ENCODE measurements around the gene KCNH3.
A peak's percentile ranks its signal among the peaks of the same experiment; 100 is the strongest.
"Not testable (repeated sequence)": the region's sequence is repeated elsewhere in the genome, so short reads cannot be mapped to it uniquely, and the experiment has no call there.

Gene KCNH3

DNA sequence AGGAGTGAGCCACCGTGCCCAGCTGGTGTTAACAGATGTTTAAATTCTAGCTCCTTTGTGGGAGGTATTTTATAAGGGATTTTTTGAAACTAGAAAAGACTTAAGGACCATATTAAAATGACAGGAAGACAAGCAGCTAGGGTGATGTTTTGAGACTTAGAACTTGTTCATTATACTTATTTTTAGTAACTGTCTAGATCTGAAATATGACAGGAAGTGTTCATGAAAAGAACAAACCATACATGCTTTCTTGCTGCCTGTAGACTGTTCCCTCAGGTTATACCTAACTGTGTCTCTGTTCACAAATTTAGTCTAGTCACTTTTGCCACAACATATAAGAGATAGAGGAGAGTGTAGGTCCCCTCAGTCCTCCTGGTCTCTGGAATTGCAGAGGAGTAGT is 36.9 kb upstream of the KCNH3 start:
- no peak for DNase-seq (ENCODE audit: extremely low read depth, low read depth)
- TF ChIP-seq, protein P1, sequence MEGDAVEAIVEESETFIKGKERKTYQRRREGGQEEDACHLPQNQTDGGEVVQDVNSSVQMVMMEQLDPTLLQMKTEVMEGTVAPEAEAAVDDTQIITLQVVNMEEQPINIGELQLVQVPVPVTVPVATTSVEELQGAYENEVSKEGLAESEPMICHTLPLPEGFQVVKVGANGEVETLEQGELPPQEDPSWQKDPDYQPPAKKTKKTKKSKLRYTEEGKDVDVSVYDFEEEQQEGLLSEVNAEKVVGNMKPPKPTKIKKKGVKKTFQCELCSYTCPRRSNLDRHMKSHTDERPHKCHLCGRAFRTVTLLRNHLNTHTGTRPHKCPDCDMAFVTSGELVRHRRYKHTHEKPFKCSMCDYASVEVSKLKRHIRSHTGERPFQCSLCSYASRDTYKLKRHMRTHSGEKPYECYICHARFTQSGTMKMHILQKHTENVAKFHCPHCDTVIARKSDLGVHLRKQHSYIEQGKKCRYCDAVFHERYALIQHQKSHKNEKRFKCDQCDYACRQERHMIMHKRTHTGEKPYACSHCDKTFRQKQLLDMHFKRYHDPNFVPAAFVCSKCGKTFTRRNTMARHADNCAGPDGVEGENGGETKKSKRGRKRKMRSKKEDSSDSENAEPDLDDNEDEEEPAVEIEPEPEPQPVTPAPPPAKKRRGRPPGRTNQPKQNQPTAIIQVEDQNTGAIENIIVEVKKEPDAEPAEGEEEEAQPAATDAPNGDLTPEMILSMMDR (IDR thresholded peaks at IDR 0.05; ENCODE audit: low read depth, low read length) = no peak

DNA sequence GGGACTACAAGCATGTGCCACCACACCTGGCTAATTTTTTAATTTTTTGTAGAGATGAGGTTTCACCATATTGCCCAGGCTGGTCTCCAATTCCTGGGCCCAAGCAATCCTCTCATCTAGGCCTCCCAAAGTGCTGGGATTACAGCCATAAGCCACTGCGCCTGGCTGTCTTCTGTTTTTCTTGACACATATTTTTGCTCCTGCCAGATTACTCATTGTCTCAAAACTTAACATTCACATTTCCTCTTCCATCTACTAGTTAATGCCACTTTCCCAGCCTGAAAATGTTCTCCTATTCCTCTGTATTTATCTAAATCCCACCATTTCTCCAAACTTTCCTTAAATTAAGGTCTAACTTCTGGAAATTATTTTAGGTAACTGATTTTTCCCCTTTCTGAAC is 36.2 kb upstream of the KCNH3 start:
- DNase-seq (ENCODE audit: extremely low read depth, low read depth) = no peak
- TF ChIP-seq, protein P1 (IDR thresholded peaks at IDR 0.05; ENCODE audit: low read depth, low read length) = no peak

DNA sequence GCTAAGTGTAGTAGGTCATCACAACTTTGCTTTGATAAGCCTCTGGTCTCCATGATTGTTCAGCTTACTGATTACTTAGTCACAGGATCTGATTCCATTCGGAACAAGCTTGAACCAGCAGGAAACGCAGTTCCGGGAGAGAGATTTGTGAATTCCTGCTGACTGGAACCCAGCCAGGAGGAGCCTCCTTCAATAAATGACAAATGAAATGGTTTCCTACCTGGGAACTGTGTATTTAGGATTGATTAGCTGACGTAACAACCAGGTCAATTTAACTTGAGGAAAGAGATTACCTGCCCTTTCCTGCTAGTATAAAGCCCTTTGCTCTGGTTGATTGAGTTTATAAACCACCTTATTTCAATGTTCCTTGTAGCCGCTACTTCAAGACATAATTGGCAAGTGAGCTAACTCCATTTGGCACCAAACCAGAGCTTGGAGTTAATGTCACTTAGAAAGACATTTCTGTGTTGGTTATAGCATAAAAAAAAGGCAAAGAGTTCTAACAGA is 35.1 kb upstream of the KCNH3 start:
- DNase-seq (ENCODE audit: extremely low read depth, low read depth) = no peak
- TF ChIP-seq, protein P1 (IDR thresholded peaks at IDR 0.05; ENCODE audit: low read depth, low read length) = no peak

DNA sequence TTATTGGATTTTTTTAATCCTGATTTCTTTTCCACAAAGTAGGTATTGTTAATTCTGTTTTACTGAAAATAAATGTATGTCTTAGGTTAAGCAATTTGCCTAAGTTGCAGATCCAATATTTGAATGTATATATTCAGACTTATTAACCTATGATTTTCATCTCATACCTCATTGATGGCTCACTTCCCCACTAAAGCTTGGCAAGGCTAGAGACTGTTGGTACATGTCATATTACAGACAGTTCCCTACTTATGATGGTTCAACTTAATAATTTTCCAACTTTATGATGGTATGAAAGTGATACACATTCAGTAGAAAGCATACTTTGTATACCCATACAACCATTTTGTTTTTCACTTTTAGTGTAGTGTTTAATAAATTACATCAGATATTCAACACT is 33.2 kb upstream of the KCNH3 start:
- DNase-seq (ENCODE audit: extremely low read depth, low read depth) = no peak
- TF ChIP-seq, protein P1 (IDR thresholded peaks at IDR 0.05; ENCODE audit: low read depth, low read length) = no peak

DNA sequence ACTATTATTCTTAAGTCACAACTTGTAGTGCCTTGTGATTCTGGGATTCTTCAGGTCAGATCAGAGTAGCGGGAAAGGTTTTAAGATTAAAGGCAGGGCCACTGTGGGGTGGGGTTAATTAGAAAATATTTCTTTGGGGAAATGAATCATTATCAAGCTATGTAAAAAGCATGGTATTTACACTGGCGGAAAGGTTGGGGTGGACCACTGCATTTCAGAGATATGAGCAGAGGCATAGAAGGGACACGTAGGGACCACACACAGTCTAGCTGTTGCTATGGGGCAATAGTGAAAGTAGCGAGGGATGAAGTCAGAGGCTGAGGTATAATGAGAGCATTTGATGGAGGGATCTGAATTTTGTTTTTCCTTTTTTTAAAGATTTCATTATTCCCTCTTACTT is 31.7 kb upstream of the KCNH3 start:
- TF ChIP-seq, protein P1 (IDR thresholded peaks at IDR 0.05; ENCODE audit: low read depth, low read length) = no peak
- peak; percentile 20 for DNase-seq (ENCODE audit: extremely low read depth, low read depth)

DNA sequence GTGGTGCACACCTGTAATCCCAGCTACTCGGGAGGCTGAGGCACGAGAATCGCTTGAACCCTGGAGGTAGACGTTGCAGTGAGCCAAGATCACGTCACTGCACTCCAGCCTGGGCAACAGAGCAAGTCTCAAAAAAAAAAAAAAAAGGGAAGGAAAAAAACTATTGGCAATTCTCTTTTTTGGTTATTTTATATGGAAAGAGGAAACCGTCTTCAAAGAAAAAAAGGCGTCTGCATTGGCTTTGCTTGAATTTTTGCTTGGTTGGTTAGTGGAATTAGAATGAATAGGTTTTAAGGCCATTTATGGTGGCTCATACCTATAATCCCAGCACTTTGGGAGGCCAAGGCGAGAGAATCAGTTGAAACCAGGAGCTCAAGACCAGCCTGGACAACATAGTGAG is 29.1 kb upstream of the KCNH3 start:
- DNase-seq (ENCODE audit: extremely low read depth, low read depth) = not testable (repeated sequence)

DNA sequence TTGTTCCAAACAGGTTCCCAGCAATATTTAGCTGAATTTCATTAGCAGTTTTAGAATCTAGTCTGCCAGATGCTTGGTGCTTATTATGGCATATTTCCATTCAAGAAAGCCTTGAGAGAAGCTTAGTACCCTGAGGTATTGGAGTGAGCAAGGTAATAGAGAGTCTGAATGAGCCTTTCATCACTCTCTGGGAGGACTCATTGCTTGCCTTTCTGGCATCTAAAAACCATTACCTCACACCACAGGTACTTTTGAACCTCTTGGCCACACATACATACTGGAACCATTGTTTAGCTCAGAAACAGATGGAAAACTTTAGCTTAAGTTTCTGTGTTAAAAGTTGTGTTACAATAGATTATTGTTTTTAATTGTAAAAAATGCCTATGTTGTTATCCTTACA is 27.4 kb upstream of the KCNH3 start:
- TF ChIP-seq, protein P1 (IDR thresholded peaks at IDR 0.05; ENCODE audit: low read depth, low read length) = no peak
- DNase-seq (ENCODE audit: extremely low read depth, low read depth) = no peak

DNA sequence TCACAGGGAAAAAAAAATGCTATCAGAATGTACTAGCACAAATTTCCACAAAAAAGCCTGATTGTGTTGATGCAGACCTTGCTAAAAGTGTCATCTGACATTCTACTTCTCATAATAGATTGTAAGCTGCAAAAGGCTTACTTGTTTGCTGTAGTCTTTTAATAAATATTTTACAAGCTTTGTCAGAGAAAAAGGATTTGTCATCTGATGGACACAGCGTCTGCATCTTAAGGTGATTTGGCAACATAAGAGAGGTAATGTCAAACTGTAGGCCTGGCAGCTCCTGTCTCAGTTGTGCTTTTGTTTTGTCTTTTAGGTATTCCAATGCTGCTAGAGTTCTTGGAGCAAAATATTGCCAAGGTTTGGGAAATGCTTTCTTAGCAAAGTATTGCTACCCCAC is 26.3 kb upstream of the KCNH3 start:
- no peak for DNase-seq (ENCODE audit: extremely low read depth, low read depth)
- TF ChIP-seq, protein P1 (IDR thresholded peaks at IDR 0.05; ENCODE audit: low read depth, low read length) = no peak

All from AG09319 (cell line).